HFF-Myc (cell line): ENCODE data around the gene ADK.
"Not testable (repeated sequence)": the region's sequence is repeated elsewhere in the genome, so short reads cannot be mapped to it uniquely, and the experiment has no call there.

Source experiments
- DNase-seq: peaks from one replicate; pipeline ENCODE4 v3.0.0-alpha.2; 2011; ENCODE audit warnings: low read depth; ENCODE audit errors: extremely low read depth
- H3K4me3 ChIP-seq: replicated peaks from 2 replicates; pipeline ENCODE4 v1.5.1; 2011; ENCODE audit warnings: low read depth, mild to moderate bottlenecking, control low read depth, low read length
- CTCF ChIP-seq: IDR thresholded peaks from 2 replicates; pipeline ENCODE4 v1.5.1; 2012; ENCODE audit warnings: mild to moderate bottlenecking, low read depth, low read length, control low read depth; ENCODE audit errors: missing control alignments

The ADK gene

GRCh38 chr10:74450602-74451001, 299.6 kb downstream of the ADK start:
- DNase-seq, result no peak
- no peak overlapping the region for H3K4me3 ChIP-seq
- no peak for TF ChIP-seq CTCF

- no peak for TF ChIP-seq CTCF
- H3K4me3 ChIP-seq, result no peak overlapping the region
- no peak for DNase-seq
Observed at GRCh38 chr10:74451127-74451829, 300.3 kb downstream of the ADK start.

- TF ChIP-seq CTCF, result no peak
- no peak overlapping the region for H3K4me3 ChIP-seq
- DNase-seq, result no peak
Observed at GRCh38 chr10:74453169-74453568, 302.1 kb downstream of the ADK start.

- not testable (repeated sequence) for H3K4me3 ChIP-seq, DNase-seq
Observed at GRCh38 chr10:74457478-74457877, 306.5 kb downstream of the ADK start.

GRCh38 chr10:74460812-74461211, 309.8 kb downstream of the ADK start:
- DNase-seq, result no peak

GRCh38 chr10:74474022-74474713, 323.1 kb downstream of the ADK start:
- H3K4me3 ChIP-seq, result no peak overlapping the region
- DNase-seq, result no peak
- no peak for TF ChIP-seq CTCF

More at GRCh38 chr10:74460812-74461211, 309.8 kb downstream of the ADK start:
- no peak for TF ChIP-seq CTCF
- no peak overlapping the region for H3K4me3 ChIP-seq

GRCh38 chr10:74476162-74476706, 325.2 kb downstream of the ADK start:
- H3K4me3 ChIP-seq, DNase-seq: not testable (repeated sequence)

GRCh38 chr10:74480778-74481177, 329.8 kb downstream of the ADK start:
- TF ChIP-seq CTCF, result no peak
- no peak overlapping the region for H3K4me3 ChIP-seq
- DNase-seq, result no peak
